ENCODE results near the gene PCSK1N.

- TF ChIP-seq POLR2AphosphoS5 (IDR thresholded peaks at IDR 0.05) = no peak
- no peak for TF ChIP-seq CTCF (IDR thresholded peaks at IDR 0.05)
- no peak for TF ChIP-seq POLR2A (IDR thresholded peaks at IDR 0.05)
Observed at GRCh38 chrX:48883729-48884128, 48.3 kb upstream of the PCSK1N start.
